Amniotic stem cell (primary cell): ENCODE measurements around the gene GATAD2A.
"Not testable (repeated sequence)": the region's sequence is repeated elsewhere in the genome, so short reads cannot be mapped to it uniquely, and the experiment has no call there.

ENCODE experiments used
- DNase-seq: peaks from one replicate; lab custom pipeline; 2025; lab: John Stamatoyannopoulos, UW

GATAD2A gene, protein sequence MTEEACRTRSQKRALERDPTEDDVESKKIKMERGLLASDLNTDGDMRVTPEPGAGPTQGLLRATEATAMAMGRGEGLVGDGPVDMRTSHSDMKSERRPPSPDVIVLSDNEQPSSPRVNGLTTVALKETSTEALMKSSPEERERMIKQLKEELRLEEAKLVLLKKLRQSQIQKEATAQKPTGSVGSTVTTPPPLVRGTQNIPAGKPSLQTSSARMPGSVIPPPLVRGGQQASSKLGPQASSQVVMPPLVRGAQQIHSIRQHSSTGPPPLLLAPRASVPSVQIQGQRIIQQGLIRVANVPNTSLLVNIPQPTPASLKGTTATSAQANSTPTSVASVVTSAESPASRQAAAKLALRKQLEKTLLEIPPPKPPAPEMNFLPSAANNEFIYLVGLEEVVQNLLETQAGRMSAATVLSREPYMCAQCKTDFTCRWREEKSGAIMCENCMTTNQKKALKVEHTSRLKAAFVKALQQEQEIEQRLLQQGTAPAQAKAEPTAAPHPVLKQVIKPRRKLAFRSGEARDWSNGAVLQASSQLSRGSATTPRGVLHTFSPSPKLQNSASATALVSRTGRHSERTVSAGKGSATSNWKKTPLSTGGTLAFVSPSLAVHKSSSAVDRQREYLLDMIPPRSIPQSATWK

DNA sequence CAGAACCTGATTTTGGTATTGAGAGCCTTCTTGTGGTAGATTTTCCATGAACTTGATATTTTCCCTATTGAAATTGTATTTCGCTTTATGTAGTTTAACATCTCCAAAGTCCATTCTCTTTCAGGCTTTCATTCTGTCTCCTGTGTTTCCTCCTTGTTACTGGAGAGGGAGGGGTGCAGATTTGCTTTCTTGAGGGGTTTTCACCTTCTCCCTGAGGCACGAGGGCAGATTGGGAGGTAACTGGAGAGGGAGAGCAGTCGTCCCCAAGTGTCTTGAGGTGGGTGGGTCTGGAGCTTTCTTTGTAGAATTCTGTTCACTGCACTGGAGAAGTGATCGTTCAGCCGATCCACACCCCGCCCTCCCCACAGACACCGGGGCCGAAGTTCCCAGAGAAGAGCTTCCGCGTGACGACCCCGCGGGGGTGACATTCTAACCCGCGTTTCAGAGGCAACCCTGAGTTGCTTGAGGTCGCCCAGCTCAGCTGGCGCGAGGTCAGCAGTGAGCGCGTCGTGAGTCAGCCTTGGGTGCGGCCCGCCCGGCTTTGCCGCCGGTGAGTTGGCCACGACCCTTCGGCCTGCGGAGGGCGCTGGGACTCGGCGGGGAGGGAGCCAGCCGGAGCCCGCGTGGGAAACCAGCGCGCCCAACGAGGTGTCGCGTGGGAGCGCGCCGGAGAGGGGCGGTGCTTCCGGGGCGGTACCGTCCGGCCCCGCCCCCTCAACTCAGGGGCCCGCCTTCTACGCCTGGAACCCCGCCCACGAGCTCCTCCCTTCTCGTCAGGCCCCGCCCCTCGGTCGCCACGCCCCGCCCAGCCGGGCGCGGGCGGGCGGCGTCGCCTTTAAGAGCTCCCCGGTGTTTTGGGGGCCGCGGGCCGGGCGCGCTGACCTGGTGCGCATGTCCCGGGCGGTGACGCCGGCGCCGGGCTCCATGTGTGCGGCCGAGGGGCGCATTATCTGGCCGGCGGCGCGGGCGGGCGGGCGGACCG, at the start of gene GATAD2A:
TSS of gene GATAD2A (plus strand) at position 797 of the 982 bp plus-strand sequence. CDS start 59,671 bp downstream, outside the sequence.
- DNase-seq: peak; percentile 84

DNA sequence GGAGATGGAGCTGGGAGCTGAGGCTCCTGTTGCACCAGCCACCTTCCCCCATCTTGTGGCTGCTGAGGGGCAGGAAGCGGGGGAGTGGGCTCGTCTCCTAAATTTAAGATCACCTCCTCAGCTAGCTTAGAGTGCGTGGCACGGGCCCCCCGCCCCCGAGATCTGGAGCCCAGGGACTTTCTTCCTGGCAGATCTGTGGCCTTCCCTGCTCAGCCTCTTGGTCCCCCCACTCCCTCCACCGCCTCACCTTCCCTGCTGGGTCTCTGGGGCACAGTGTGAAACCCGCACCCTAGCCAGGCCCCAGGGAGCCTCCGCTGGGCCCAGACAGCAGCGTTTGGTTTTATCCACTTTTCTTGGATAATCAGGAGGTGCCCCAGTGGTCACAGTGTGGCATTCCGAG, 49.0 kb upstream of the GATAD2A start:
- no peak for DNase-seq

DNA sequence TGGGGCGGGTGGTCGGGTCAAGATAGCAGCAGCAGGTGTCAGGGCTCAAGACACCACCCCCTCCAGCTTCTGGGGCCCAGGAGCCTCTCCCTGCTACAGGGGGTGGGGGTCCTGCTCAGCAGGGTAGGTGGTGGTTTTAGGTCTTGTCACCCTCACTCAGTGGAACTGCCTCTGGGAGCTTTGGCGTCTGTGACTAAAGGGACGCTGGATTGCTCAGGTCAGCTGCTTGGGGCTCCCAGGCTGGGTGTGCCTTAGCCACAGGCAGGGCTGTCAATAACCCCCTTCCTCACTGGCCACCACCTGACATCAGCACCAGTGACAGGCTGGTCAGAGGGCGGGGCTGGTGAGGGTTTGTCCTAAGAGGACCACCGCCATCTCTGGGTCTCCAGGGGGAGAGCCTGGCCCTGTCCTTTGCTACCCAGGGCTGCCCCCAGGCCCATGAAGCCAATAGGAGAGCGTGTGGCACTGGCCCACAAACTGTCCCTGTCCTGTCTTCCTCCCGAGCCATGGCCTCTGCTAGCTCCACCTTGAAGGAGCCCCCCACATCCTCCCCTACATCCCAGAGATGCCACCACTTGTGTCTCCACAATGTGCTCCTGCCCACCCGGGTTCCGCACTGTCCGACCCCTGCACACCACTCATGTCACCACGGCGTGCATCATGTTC, 48.4 kb upstream of the GATAD2A start:
- DNase-seq: no peak

GRCh38 chr19:19361075-19361594, 44.3 kb upstream of the GATAD2A start:
- DNase-seq: peak; percentile 41

- no peak for DNase-seq
Measured at GRCh38 chr19:19362075-19362474, 43.4 kb upstream of the GATAD2A start.

DNA sequence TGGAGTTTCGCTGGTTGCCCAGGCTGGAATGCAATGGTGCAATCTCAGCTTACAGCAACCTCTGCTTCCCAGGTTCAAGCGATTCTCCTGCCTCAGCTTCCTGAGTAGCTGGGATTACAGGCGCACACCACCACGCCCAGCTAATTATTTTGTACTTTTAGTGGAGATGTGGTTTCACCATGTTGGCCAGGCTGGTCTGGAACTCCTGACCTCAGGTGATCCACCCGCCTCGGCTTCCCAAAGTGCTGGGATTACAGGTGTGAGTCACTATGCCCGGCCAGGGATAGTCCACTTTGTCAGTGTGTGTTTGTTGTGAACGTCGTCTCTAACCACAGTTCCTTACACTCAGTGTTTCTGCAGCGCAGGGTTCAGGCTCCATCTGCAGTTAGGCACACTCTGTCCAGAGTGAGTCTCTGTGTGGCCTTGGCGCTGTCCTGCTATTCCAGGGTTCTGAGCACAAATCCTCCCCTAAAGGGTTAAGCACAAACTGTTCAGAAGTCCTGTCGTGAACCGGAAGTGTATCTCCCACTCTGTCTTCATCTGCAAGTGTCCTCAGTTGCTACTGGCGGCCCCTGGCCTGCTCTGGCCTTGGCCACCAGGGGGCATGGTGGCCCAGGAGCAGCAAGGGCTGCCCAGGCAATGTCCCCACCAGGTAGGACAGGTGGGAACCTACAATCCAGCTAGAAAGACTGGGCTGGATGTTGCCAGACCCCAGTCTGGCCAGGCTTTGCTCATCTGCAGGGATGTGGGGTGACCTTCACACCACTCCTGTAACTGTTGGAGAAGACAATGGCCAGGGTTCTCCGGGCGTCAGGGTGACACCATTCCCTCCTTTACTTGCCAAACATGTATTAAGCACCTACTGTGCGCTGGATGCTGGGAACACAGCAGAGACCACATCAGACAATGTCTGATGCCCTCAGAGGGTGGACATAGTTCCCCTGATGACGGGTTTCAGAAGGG, 38.8 kb upstream of the GATAD2A start:
- no peak for DNase-seq

GRCh38 chr19:19368087-19368486, 37.4 kb upstream of the GATAD2A start:
- no peak for DNase-seq

- no peak for DNase-seq
Measured at GRCh38 chr19:19371059-19371458, 34.4 kb upstream of the GATAD2A start.

DNA sequence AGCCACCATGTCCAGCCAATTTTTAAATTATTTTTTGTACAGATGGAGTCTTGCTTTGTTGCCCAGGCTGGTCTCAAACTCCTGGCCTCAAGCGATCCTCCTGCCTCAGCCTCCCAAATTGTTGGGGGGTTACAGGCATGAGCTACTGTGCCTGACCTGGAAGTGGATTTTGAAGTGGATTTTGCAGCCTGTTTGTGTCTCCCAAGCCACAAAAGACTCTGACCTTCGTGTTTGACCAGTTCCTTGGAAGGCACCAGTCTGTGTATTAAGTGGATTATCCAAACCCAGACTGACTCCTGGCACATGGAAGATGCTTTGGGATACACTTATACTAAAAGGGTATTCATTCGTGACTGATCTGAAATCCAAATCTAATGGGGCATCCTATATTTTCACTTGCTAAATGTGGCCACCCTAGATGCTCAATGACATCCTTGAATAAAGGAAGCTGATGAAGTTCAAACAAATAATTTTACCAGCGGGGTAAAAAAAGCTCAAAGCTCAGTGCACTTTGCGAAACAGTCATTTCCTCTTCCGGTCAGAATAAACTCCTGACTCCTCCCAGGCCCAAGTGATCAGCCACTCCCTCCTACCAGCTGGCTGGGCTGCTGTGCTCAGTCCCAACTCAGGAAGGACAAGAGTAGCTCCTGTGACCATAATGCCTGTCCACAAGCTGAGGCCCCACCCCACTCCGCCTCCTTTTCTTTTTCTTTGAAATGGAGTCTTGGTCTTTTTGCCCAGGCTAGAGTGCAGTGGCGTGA, 32.6 kb upstream of the GATAD2A start:
- no peak for DNase-seq

- DNase-seq: no peak
Measured at GRCh38 chr19:19379527-19379926, 25.9 kb upstream of the GATAD2A start.

DNA sequence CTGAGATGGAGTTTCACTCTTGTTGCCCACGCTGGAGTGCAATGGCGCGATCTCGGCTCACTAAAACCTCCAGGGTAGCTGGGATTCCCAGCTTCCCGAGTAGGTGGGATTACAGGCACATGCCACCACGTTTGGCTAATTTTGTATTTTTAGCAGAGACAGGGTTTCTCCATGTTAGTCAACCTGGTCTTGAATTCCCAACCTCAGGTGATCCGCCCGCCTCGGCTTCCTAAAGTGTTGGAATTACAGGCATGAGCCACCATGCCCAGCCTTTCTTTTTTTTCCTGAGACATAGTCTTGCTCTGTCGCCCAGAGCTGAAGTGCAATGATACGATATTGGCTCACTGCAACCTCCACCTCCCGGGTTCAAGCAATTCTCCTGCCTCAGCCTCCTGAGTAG, 25.2 kb upstream of the GATAD2A start:
- DNase-seq: not testable (repeated sequence)

DNA sequence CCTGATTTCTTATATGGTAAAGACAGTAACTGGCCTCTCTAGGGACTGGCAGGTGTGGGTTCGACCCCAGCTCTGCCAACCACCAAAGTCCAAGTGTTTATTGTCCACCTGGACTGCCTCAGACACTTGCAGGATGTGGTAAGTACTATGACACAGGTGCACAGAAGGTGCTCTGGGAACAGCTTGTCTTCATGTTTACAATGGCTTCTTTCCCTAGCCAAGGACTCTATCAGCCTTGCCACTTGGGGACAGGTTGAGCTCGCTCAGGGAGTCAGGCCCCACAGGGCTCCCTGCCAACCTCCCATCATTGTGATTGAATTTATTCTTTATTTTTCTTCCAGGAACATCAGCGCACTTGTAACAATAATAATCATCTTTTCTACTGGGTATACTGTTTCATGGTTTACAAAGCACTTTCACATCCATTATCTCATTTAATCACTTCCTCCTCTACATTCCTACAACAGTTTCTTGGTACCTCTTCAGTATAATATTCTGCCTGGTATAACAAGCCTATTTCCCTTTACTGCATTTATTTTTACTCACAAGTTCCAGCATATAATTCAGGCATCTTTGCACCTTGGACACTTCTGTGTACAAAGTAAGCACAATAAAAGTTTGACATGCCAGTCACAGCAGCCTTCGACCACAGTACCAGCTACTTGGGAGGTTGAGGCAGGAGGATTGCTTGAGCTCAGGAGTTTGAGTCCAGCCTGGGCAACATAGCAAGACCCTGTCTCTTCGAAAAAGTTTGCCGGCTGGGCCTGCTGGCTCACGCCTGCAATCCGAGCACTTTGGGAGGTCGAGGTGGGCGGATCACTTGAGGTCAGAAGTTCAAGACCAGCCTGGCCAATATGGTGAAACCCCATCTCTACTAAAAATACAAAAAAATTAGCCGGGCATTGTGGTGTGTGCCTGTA, 24.2 kb upstream of the GATAD2A start:
- DNase-seq: no peak

GRCh38 chr19:19382118-19382517, 23.4 kb upstream of the GATAD2A start:
- no peak for DNase-seq

GRCh38 chr19:19384486-19384885, 21.0 kb upstream of the GATAD2A start:
- no peak for DNase-seq

DNA sequence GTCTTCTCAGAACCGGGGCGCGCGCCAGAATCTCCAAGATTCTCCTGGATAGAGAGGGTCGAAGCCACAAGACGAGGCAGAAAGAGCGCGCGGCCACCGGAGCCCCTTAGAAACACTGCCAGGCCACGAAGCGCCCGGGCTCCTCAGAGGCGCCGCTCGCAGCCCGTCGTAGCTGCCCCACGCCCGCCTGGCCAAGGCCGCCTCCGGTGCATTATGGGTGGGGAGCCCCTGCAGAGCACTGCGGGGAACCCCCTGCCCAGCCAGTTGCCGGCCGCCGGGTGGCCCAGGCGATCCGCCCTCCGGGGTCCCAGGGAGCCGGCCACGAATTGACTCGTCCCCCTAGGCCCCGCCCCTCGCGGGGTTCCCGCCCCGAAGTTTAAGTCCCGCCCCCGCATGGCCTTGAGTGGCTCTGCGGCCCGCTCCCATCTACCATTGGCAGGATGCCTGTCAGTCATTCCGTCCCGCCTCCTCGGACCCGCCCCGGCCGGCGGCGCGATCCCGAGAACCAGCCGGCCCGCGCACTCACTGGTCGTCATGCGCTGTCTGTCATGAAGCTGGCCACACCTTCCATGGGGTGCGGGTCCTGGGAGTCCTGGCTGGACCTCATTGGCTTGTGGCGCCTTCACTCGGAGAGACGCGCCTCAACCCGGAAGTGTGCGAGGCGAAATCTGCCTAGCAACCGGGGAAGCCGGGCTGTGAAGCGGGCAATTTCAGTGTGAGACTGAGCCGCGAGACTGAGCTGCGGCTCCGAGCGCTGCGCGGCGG, 20.2 kb upstream of the GATAD2A start:
- DNase-seq: peak; percentile 99

- DNase-seq: no peak
Measured at GRCh38 chr19:19385896-19386869, 19.3 kb upstream of the GATAD2A start.
